Activated gamma-delta T cell treated with anti-CD3 and anti-CD28 coated beads, Interleukin-2, amount 50 U/mL, for 16 hours (primary cell): ENCODE data around the gene MYL3.
A peak's percentile ranks its signal among the peaks of the same experiment; 100 is the strongest.
"Not testable (repeated sequence)": the region's sequence is repeated elsewhere in the genome, so short reads cannot be mapped to it uniquely, and the experiment has no call there.

Experiments used
- DNase-seq: peaks from one replicate; pipeline ENCODE4 v3.0.0-alpha.2; 2020; ENCODE audit warnings: low read depth

The MYL3 gene

GRCh38 chr3:46824211-46824970 lies 38.9 kb downstream of the MYL3 start:
- no peak for DNase-seq

GRCh38 chr3:46823314-46823713 lies 39.9 kb downstream of the MYL3 start:
- DNase-seq: not testable (repeated sequence)

GRCh38 chr3:46821553-46821952 lies 41.7 kb downstream of the MYL3 start:
- DNase-seq: no peak

DNA sequence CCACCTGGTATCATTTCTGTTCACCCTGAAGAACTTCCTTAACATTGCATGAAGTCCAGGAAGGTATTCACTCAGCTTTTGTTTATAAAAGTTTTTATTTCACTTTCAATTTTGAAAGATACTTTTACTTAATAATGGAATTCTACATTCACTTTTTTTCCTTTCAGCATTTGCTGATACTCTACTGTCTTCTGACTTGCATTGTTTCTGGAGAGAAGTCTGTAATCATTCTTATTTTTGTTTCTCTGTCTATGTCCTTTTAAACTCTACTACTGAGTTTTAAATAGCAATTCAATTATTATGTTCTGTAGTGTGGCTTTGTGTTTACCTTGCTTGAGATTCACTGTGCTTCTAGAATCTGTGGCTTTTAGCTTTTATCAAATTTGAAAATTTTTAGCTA lies 42.4 kb downstream of the MYL3 start:
- no peak for DNase-seq

- peak; percentile 49 for DNase-seq
Observed at GRCh38 chr3:46812237-46812791, 50.9 kb downstream of the MYL3 start.

GRCh38 chr3:46811615-46812236 lies 51.5 kb downstream of the MYL3 start:
- DNase-seq: no peak

DNA sequence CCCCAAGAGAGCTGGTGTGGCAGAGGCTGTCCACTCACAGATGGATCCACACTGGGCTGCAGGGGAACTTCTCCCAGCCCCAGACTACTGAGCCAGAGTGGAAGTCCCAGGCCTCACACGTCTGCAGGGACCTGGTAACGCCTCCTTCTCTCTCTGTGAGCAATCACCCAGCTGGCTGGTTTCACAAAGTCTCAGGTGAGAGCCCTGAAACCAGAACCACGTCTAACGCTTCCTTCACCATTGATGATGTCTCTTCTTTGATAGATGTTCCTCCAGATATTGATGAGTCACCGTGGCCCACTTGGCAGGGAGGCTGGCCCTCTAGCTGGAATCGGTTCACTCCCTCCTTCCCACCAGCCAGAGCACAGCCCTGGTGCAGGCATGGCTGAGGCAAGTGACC lies 54.5 kb downstream of the MYL3 start:
- not testable (repeated sequence) for DNase-seq
